ENCODE results near the gene DDIT4.
A peak's percentile ranks its signal among the peaks of the same experiment; 100 is the strongest.
"Not testable (repeated sequence)": the region's sequence is repeated elsewhere in the genome, so short reads cannot be mapped to it uniquely, and the experiment has no call there.

The DDIT4 gene

DNA sequence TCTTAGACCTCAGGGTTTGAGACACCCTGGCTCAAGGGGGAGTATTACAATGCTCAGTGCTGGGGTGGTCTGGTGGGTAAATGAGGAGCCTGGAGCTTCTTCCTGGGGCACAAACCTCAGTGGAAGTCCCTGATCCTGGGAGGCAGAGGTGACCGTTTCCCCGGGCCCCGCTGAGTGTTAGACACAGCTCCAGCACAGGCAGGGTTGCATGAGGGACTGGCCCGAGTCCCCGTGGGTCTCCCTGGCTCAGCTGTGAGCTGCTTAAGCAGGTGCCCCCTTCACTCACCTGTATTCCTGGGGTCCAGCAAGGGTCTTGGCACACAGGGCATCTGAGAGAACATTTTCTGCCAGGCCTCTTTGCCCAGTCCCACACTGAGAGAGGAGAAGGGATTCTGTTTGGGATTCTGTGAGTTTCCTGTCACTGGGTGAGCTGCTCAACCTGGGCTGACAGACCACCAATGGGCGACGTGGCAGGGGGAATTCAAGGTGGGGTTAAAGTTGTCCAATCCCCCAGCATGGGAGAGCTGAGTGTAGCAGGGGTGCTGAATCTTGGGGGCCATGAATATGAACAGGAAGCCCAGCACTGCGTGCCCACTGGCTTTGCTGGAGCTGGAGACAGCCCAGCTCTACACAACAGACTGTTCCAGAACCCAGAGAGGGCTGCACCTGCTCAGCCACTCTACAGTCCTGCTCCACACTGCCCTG, 29.9 kb downstream of the DDIT4 start:
- intact Hi-C loops (cut with micrococcal nuclease), result no loop called here
- no peaks in the 10 kb centered on the region for H3K9me3 Mint-ChIP-seq
- peaks cover 15% of the 10 kb centered on the region for H3K4me1 Mint-ChIP-seq (ENCODE audit: low read depth)
- H3K27ac Mint-ChIP-seq, result no peak overlapping the region
- H3K36me3 Mint-ChIP-seq (ENCODE audit: low read depth), result no peaks in the 10 kb centered on the region
- H3K27me3 Mint-ChIP-seq, result peaks cover 8% of the 10 kb centered on the region
- H3K4me3 Mint-ChIP-seq, result no peak overlapping the region

GRCh38 chr10:72306215-72306760, 32.6 kb downstream of the DDIT4 start:
- H3K36me3 Mint-ChIP-seq (ENCODE audit: low read depth), result no peaks in the 10 kb centered on the region
- intact Hi-C loops (cut with micrococcal nuclease), result no loop called here
- peaks cover 32% of the 10 kb centered on the region for H3K4me1 Mint-ChIP-seq (ENCODE audit: low read depth)
- H3K9me3 Mint-ChIP-seq, result no peaks in the 10 kb centered on the region
- no peak overlapping the region for H3K27ac Mint-ChIP-seq
- H3K27me3 Mint-ChIP-seq, result peaks cover 13% of the 10 kb centered on the region
- no peak overlapping the region for H3K4me3 Mint-ChIP-seq

DNA sequence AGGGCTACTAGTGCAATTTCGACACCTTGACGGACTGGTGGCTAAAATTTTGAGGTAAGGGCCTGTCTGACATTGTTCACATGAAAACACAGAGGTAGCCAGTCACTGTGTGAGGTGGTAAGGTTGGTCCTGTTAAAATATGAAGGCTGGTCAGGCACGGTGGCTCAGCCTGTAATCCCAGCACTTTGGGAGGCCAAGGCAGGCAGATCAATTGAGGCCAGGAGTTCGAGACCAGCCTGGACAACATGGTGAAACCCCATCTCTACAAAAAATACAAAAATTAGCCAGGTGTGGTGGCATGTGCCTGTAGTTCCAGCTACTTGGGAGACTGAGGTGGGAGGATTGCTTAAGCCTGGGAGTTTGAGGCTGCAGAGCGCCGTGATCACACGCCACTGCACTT, 34.0 kb downstream of the DDIT4 start:
- H3K27ac Mint-ChIP-seq; H3K4me3 Mint-ChIP-seq; intact Hi-C loops (cut with micrococcal nuclease); H3K36me3 Mint-ChIP-seq (ENCODE audit: low read depth); H3K27me3 Mint-ChIP-seq; H3K9me3 Mint-ChIP-seq: not testable (repeated sequence)
- peaks cover 32% of the 10 kb centered on the region for H3K4me1 Mint-ChIP-seq (ENCODE audit: low read depth)

DNA sequence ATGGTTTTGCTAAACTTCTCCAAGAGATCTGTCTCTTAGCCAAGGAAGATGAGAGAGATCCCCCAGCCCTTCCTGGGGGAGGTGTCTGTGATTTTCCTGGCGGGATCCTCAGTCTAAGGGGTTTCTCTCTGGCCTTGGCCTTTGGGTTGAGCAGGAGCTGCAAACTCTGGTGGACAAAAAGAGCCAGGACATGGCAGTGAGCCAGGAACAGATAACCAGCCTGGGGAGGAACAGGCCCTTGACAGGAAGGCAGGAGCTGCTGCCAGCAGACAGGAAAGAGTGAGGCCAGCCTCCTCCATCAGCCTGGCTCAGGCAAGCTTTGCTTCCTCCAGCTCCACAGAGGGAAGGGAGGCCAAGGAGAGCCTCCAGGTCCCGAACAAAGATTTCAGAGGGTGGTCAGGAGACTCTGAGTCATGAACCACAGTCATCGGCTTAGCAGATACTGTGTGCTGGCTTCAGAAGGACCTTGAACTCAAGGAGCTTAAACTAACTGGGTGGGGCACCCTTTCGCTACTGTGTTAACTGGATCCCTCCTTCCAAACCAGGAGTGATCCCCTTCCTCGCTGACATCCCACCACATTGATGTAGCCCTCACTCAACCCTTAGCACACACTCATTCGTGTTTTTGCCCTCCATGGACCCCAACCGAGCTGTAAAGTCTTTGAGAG, 34.7 kb downstream of the DDIT4 start:
- intact Hi-C loops (cut with micrococcal nuclease), result no loop called here
- H3K4me3 Mint-ChIP-seq, result no peak overlapping the region
- peak overlapping the region; percentile 72 for H3K27ac Mint-ChIP-seq
- no peaks in the 10 kb centered on the region for H3K9me3 Mint-ChIP-seq
- H3K27me3 Mint-ChIP-seq, result peaks cover 9% of the 10 kb centered on the region
- peaks cover 32% of the 10 kb centered on the region for H3K4me1 Mint-ChIP-seq (ENCODE audit: low read depth)
- H3K36me3 Mint-ChIP-seq (ENCODE audit: low read depth), result no peaks in the 10 kb centered on the region

- intact Hi-C loops (cut with micrococcal nuclease), result loop anchor here (1.0 kb wide), 1 partner anchor 10 kb away; no protein-coding TSS in a partner anchor
- H3K36me3 Mint-ChIP-seq (ENCODE audit: low read depth), result no peaks in the 10 kb centered on the region
- H3K9me3 Mint-ChIP-seq, result no peaks in the 10 kb centered on the region
- H3K4me3 Mint-ChIP-seq, result no peak overlapping the region
- H3K27me3 Mint-ChIP-seq, result peaks cover 7% of the 10 kb centered on the region
- H3K27ac Mint-ChIP-seq, result peak overlapping the region; percentile 72
- H3K4me1 Mint-ChIP-seq (ENCODE audit: low read depth), result peaks cover 32% of the 10 kb centered on the region
Observed at GRCh38 chr10:72309290-72310240, 35.8 kb downstream of the DDIT4 start.

DNA sequence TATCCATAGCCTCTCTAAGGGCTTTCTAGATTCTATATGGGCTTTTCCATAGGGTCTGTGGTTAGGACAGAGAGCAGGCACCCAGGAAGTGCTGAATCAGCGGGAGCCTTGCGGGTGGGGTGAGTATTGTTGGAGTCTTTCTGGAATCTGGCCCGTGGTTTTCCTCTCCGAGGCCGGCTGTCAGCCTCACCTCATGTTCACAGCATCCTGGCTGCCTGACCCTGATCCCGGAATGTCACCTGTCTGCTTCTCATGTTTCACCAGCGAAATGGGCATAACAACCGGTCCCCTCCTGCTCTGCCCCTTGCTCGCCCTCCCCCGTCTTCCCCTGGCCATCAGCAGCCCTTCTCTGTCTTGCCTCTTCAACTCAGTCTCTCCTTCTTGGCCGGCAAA, 36.5 kb downstream of the DDIT4 start:
- no peaks in the 10 kb centered on the region for H3K9me3 Mint-ChIP-seq
- intact Hi-C loops (cut with micrococcal nuclease), result loop anchor here (1.0 kb wide), 1 partner anchor 9 kb away; no protein-coding TSS in a partner anchor
- peaks cover 37% of the 10 kb centered on the region for H3K4me1 Mint-ChIP-seq (ENCODE audit: low read depth)
- peak overlapping the region; percentile 72 for H3K27ac Mint-ChIP-seq
- H3K4me3 Mint-ChIP-seq, result no peak overlapping the region
- H3K36me3 Mint-ChIP-seq (ENCODE audit: low read depth), result no peaks in the 10 kb centered on the region
- peaks cover 7% of the 10 kb centered on the region for H3K27me3 Mint-ChIP-seq

DNA sequence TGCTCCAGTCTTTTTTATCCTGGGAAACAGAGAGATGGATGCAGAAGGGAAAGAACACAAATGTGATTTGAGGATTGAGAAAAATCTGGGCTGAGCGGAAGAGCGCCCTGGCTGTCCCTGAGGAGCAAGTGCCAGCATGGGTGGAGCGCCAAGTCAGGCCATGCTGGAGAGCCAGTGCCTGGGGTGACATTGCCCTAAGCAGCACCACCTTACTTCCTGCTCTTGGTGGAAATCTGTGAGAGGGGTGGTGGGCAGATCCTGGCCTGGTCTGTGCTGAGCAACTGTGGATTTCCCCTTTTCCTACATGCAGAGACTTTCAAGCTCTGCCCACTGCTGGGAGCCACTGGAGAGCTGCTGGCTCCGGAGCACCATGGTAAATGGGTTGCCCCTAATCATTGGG, 36.9 kb downstream of the DDIT4 start:
- Mint-ChIP-seq H3K4me3 (no peak overlapping the region), H3K36me3 (ENCODE audit: low read depth) (no peaks in the 10 kb centered on the region), H3K9me3 (no peaks in the 10 kb centered on the region), H3K4me1 (ENCODE audit: low read depth) (peaks cover 41% of the 10 kb centered on the region), H3K27me3 (peaks cover 7% of the 10 kb centered on the region), H3K27ac (peak overlapping the region; percentile 72)
- intact Hi-C loops (cut with micrococcal nuclease), result loop anchor here (1.0 kb wide), 1 partner anchor 9 kb away; no protein-coding TSS in a partner anchor

GRCh38 chr10:72311667-72312066, 37.9 kb downstream of the DDIT4 start:
- Mint-ChIP-seq H3K27me3 (peaks cover 7% of the 10 kb centered on the region), H3K27ac (no peak overlapping the region), H3K9me3 (no peaks in the 10 kb centered on the region), H3K4me1 (ENCODE audit: low read depth) (peaks cover 52% of the 10 kb centered on the region), H3K4me3 (no peak overlapping the region), H3K36me3 (ENCODE audit: low read depth) (no peaks in the 10 kb centered on the region)
- intact Hi-C loops (cut with micrococcal nuclease), result no loop called here

DNA sequence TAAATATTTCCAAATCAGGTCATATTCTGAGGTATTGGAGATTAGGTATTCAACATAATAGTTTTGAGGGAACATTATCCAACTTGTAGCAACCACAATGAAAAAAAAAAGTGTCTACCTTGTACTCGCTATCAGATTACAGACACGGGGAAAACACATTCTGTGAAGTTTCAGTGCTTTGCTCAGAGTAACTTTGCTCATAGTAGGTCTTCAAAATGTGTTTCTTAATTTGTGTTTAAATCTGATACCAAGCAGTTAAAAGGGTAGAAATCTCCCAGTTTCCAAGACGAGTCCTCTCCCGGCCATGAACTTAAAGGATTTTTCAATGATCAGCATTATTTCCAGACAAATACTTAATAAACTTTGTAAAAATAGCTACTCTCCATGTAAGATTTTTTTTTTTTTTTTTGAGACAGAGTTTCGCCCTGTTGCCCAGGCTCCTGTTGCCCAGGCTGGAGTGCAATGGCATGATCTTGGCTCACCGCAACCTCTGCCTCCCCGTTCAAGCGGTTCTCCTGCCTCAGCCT, 39.2 kb downstream of the DDIT4 start:
- peaks cover 7% of the 10 kb centered on the region for H3K27me3 Mint-ChIP-seq
- H3K36me3 Mint-ChIP-seq (ENCODE audit: low read depth), result no peaks in the 10 kb centered on the region
- H3K27ac Mint-ChIP-seq, result no peak overlapping the region
- no peak overlapping the region for H3K4me3 Mint-ChIP-seq
- H3K9me3 Mint-ChIP-seq, result no peaks in the 10 kb centered on the region
- peaks cover 59% of the 10 kb centered on the region for H3K4me1 Mint-ChIP-seq (ENCODE audit: low read depth)
- intact Hi-C loops (cut with micrococcal nuclease), result no loop called here

DNA sequence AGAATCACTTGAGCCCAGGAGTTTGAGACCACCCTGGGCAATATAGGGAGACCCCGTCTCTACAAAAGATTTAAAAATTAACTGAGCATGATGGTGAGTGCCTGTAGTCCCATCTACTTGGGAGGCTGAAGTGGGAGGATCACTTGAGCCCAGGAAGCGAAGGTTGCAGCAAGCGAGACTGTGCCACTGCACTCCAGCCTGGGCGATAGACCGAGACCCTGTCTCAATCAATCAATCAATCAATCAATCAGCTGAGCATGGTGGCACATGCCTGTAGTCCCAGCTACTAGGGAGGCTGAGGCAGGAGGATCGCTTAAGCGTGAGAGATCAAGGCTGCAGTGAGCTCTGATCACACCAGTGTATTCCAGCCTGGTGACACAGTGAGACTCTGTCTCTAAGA, 40.5 kb downstream of the DDIT4 start:
- peaks cover 5% of the 10 kb centered on the region for H3K27me3 Mint-ChIP-seq
- no peaks in the 10 kb centered on the region for H3K36me3 Mint-ChIP-seq (ENCODE audit: low read depth)
- no peaks in the 10 kb centered on the region for H3K9me3 Mint-ChIP-seq
- H3K4me3 Mint-ChIP-seq, result no peak overlapping the region
- H3K27ac Mint-ChIP-seq, result no peak overlapping the region
- H3K4me1 Mint-ChIP-seq (ENCODE audit: low read depth), result peaks cover 60% of the 10 kb centered on the region
- intact Hi-C loops (cut with micrococcal nuclease), result no loop called here

- Mint-ChIP-seq H3K4me1 (ENCODE audit: low read depth) (peaks cover 55% of the 10 kb centered on the region), H3K36me3 (ENCODE audit: low read depth) (no peaks in the 10 kb centered on the region), H3K9me3 (no peaks in the 10 kb centered on the region), H3K27ac (no peak overlapping the region), H3K4me3 (no peak overlapping the region), H3K27me3 (peaks cover 2% of the 10 kb centered on the region)
- intact Hi-C loops (cut with micrococcal nuclease), result no loop called here
Observed at GRCh38 chr10:72315054-72315453, 41.3 kb downstream of the DDIT4 start.

DNA sequence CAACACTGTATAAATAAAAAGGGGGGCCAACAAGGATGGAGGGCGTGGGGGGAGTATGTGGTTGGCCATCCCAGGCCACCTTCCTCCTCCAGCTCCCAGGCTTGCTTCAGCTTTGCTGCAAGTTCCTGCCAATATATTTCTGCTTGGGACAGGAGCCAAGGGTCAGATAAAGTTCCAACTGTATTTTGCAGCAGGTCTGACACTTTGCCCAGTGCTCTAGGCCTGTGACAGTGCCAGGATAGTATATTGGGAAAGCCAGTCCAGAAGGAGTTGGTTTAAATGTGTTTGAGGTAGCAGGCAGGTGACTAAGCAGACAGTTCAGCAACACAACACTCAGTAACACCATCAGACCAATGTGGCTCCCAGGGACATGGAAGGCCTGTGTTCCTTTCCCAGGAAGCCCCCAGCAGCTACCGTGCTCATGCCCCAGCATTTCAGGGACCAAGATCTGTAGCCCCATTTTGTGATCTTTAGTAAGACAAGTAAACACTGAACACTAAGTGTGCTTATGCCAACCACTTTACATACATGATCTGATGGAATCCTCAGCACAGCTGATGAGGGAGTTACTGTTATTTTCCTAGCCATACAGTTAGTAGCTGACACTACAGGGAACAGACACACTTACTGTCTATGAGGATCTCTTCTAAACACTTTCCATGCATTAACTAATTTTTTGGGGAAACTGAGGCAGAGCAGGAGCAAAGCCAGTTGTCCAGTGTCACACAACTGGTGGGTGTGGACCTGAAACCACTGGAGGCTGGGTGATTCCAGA, 42.1 kb downstream of the DDIT4 start:
- H3K27me3 Mint-ChIP-seq, result no peaks in the 10 kb centered on the region
- peaks cover 55% of the 10 kb centered on the region for H3K4me1 Mint-ChIP-seq (ENCODE audit: low read depth)
- no peak overlapping the region for H3K4me3 Mint-ChIP-seq
- no peaks in the 10 kb centered on the region for H3K36me3 Mint-ChIP-seq (ENCODE audit: low read depth)
- H3K9me3 Mint-ChIP-seq, result no peaks in the 10 kb centered on the region
- H3K27ac Mint-ChIP-seq, result peak overlapping the region; percentile 12
- intact Hi-C loops (cut with micrococcal nuclease), result no loop called here

DNA sequence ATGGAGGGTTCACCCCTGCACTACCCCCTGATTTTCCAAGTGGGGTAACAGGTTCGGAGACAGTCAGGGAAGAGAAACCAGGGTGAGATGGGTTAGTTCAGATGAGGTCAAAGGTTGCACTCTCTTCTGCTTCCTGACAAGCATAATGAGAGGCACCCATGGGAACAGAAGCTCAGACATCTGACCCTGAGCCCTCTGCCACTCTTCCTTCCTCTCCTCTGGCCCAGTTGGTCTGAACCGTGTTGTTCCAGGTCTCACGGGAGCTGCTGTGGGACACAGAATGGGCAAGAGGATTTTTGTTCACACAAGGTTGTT, 42.6 kb downstream of the DDIT4 start:
- intact Hi-C loops (cut with micrococcal nuclease), result no loop called here
- Mint-ChIP-seq H3K36me3 (ENCODE audit: low read depth) (no peaks in the 10 kb centered on the region), H3K4me1 (ENCODE audit: low read depth) (peaks cover 57% of the 10 kb centered on the region), H3K27ac (peak overlapping the region; percentile 12), H3K27me3 (no peaks in the 10 kb centered on the region), H3K9me3 (no peaks in the 10 kb centered on the region), H3K4me3 (no peak overlapping the region)

All from dendritic cell treated with granulocyte-macrophage colony-stimulating factor and Interleukin-4, amounts not matched to agents 40 ng/mL and 50 ng/mL, for 4 days (primary cell).